Kidney (tissue), 22 donors: ENCODE results near the gene GUCY2C. TPM values are rescaled to one million over a fixed set of nuclear protein-coding genes. Genes with fewer than 3 reads are reported as not detected.

Experiments
- DNase-seq, 5 donors: peaks; one replicate each; pipeline ENCODE4 v3.0.0-alpha.2; 2013 to 2020
- FAIRE-seq: peaks from 2 replicates; lab custom pipeline; 2012; peaks lifted over from hg19 to GRCh38; lab: Jason Lieb, UNC
- H3K27ac ChIP-seq, 2 donors: one replicate each; pipeline ENCODE4 v1.7.0; 2013; ENCODE audit warnings: low read depth in 2 of 2, low read length in 2 of 2, inconsistent platforms in 1 of 2
- H3K27me3 ChIP-seq: one replicate; pipeline ENCODE4 v1.7.1; 2013; ENCODE audit warnings: low read length, inconsistent platforms; ENCODE audit not compliant: control insufficient read depth, insufficient read depth
- H3K36me3 ChIP-seq, 3 donors: one replicate each; pipeline versions ENCODE4 v1.7.0 to v1.7.1; 2013; ENCODE audit warnings: low read length in 3 of 3, control low read depth in 1 of 3, inconsistent platforms in 1 of 3; ENCODE audit not compliant: insufficient read depth in 3 of 3, control insufficient read depth in 2 of 3
- H3K4me1 ChIP-seq, 3 donors: one replicate each; pipeline versions ENCODE4 v1.7.0 to v1.7.1; 2013; ENCODE audit warnings: low read length in 3 of 3, inconsistent platforms in 1 of 3, low read depth in 1 of 3; ENCODE audit not compliant: control insufficient read depth in 2 of 3, insufficient read depth in 2 of 3
- H3K4me3 ChIP-seq, 3 donors: one replicate each; pipeline versions ENCODE4 v1.7.0 to v1.8.1; 2013; ENCODE audit warnings: low read length in 3 of 3, control low read depth in 1 of 3, inconsistent platforms in 1 of 3
- H3K9ac ChIP-seq, 3 donors: one replicate each; pipeline versions ENCODE4 v1.7.0 to v1.7.1; 2013; ENCODE audit warnings: low read length in 3 of 3, control low read depth in 1 of 3, inconsistent platforms in 1 of 3
- H3K9me3 ChIP-seq, 3 donors: one replicate each; pipeline versions ENCODE4 v1.7.0 to v1.7.1; 2013; ENCODE audit warnings: low read length in 3 of 3, control low read depth in 1 of 3, inconsistent platforms in 1 of 3; ENCODE audit not compliant: control insufficient read depth in 2 of 3, insufficient read depth in 1 of 3
- CTCF ChIP-seq: IDR thresholded peaks from 3 replicates; pipeline ENCODE4 v1.5.1; 2012; ENCODE audit warnings: mild to moderate bottlenecking, moderate library complexity, borderline replicate concordance; ENCODE audit not compliant: insufficient read depth; ENCODE audit errors: extremely low read depth
- intact Hi-C: fragments of 100-400 bp; cut with DNase I; formaldehyde crosslinking; loops from one replicate; pipeline ENCODE4 v1.11.1; 2022
- long read RNA-seq, 10 donors: library from polyadenylated mRNA in 1 of 10; unstranded in 1 of 10; transcript quantifications; one replicate each; pipeline ENCODE4 v2.0.0 and lab custom pipeline, GENCODE V29; 2021 to 2026
- polyA plus RNA-seq: library from polyadenylated mRNA; stranded (reverse); fragments of 350-450 nt; fragmentation: Illumina TruSeq; extraction: RNeasy Lipid Tissue Mini Kit (QIAGEN cat#74804); gene quantifications from one replicate; pipeline ENCODE4 v1.2.3, GENCODE V29; 2014; ENCODE audit warnings: low read depth, low replicate concordance; ENCODE audit not compliant: insufficient read depth
- total RNA-seq: library from RNA; stranded (reverse); fragmentation: NEBNext Ultra II Directional; extraction: Animal tissue kit (Norgen Biotek cat#: 25700); gene quantifications from one replicate; pipeline ENCODE4 v1.2.1, GENCODE V29; 2021
- donor health status: control.
- donor health status: control.
- donor health status: control.
- donor health status: control.
- donor health status: control.
- donor health status: DM: yes; HTN: yes; CAD: no.
- donor health status: Normal renal cell carcinoma (clear cell type).

Gene GUCY2C
- not detected for total RNA-seq
- not detected for polyA plus RNA-seq
- long read RNA-seq, donor 1: 0 reads
- long read RNA-seq, donor 2: 0 reads
- long read RNA-seq, donor 3: 0 reads
- long read RNA-seq, donor 4: 0 reads
- long read RNA-seq, donor 5: 0 reads
- long read RNA-seq, donor 6: 0 reads
- long read RNA-seq, donor 7, partial matches to known transcripts: 0 of 1 reads
- long read RNA-seq, donor 7, other reads (novel, unspliced or antisense): 1 of 1 reads
- long read RNA-seq, donor 8: 0 reads
- long read RNA-seq, donor 9: 0 reads
- long read RNA-seq, donor 10: 0 reads

- no peaks in the 10 kb centered on the region for H3K9me3 ChIP-seq
- no peak within 1 kb of the TSS for H3K27ac ChIP-seq
- intact Hi-C loops: no loop called here
- no peak within 1 kb of the TSS for H3K4me3 ChIP-seq
- no peaks in the 10 kb centered on the region for H3K27me3 ChIP-seq
- no peak within 1 kb of the TSS for H3K9ac ChIP-seq
- H3K36me3 ChIP-seq: no peaks in the 10 kb centered on the region
- no peaks in the 10 kb centered on the region for H3K4me1 ChIP-seq
- TF ChIP-seq CTCF: no peak
- no peak for DNase-seq
- no peak for FAIRE-seq
Measured at GRCh38 chr12:14696265-14696741, at the start of gene GUCY2C. Gene GUCY2C, minus strand, starts transcription at chr12:14696599. Its CDS starts 151 bp downstream, at chr12:14696448.

GRCh38 chr12:14743061-14743460 lies 46.7 kb upstream of the GUCY2C start:
- H3K4me3 ChIP-seq: no peak overlapping the region
- no peaks in the 10 kb centered on the region for H3K27me3 ChIP-seq
- intact Hi-C loops: no loop called here
- H3K9ac ChIP-seq: no peak overlapping the region
- H3K27ac ChIP-seq: no peak overlapping the region
- H3K4me1 ChIP-seq: no peaks in the 10 kb centered on the region
- DNase-seq (no peak), FAIRE-seq (no peak)
- H3K9me3 ChIP-seq: no peaks in the 10 kb centered on the region
- no peak for TF ChIP-seq CTCF
- no peaks in the 10 kb centered on the region for H3K36me3 ChIP-seq

GRCh38 chr12:14741942-14742341 lies 45.5 kb upstream of the GUCY2C start:
- Histone ChIP-seq H3K4me3 (no peak overlapping the region), H3K9ac (no peak overlapping the region), H3K36me3 (no peaks in the 10 kb centered on the region), H3K4me1 (no peaks in the 10 kb centered on the region), H3K27me3 (no peaks in the 10 kb centered on the region), H3K27ac (no peak overlapping the region), H3K9me3 (no peaks in the 10 kb centered on the region)
- TF ChIP-seq CTCF: no peak
- intact Hi-C loops: no loop called here
- DNase-seq (no peak), FAIRE-seq (no peak)
